CD14-positive monocyte (primary cell): ENCODE results near the gene ITPK1. TPM values are rescaled to one million over a fixed set of nuclear protein-coding genes. Genes with fewer than 3 reads are reported as not detected.

ENCODE experiments used
- DNase-seq, 3 donors: peaks; one replicate each; pipeline ENCODE4 v3.0.0-alpha.2; 2011 to 2022
- H2AFZ ChIP-seq: 2 replicates; pipeline ENCODE4 v1.6.0; 2012; ENCODE audit warnings: mild to moderate bottlenecking, low read depth, low read length, inconsistent platforms; ENCODE audit not compliant: insufficient read depth, poor library complexity, severe bottlenecking
- H3K27ac ChIP-seq, 2 donors: 1 replicate in 1 of 2; 2 replicates in 1 of 2; pipeline ENCODE4 v1.5.1; 2012 to 2013; ENCODE audit warnings: low read length in 2 of 2, control low read depth in 1 of 2, inconsistent platforms in 1 of 2, low read depth in 1 of 2, mild to moderate bottlenecking in 1 of 2
- H3K27me3 ChIP-seq, 2 donors: one replicate each; pipeline versions ENCODE4 v1.6.0 to v1.6.1; 2011 to 2013; ENCODE audit warnings: low read length in 2 of 2; ENCODE audit not compliant: control insufficient read depth in 2 of 2, insufficient read depth in 2 of 2
- H3K36me3 ChIP-seq, 2 donors: replicated peaks in 1 of 2; 1 replicate in 1 of 2; 2 replicates in 1 of 2; pipeline versions ENCODE4 v1.5.1 to v1.6.1; 2012 to 2013; ENCODE audit warnings: low read length in 2 of 2, control low read depth in 1 of 2, inconsistent platforms in 1 of 2, mild to moderate bottlenecking in 1 of 2; ENCODE audit not compliant: insufficient read depth in 2 of 2, control insufficient read depth in 1 of 2
- H3K4me1 ChIP-seq, 2 donors: 1 replicate in 1 of 2; 2 replicates in 1 of 2; pipeline versions ENCODE4 v1.5.1 to v1.6.1; 2012 to 2013; ENCODE audit warnings: low read length in 2 of 2, control low read depth in 1 of 2, inconsistent platforms in 1 of 2, mild to moderate bottlenecking in 1 of 2, moderate library complexity in 1 of 2; ENCODE audit not compliant: insufficient read depth in 2 of 2, control insufficient read depth in 1 of 2
- H3K4me2 ChIP-seq: replicated peaks from 2 replicates; pipeline ENCODE3; 2012; ENCODE audit warnings: low read length, moderate library complexity, mild to moderate bottlenecking; ENCODE audit not compliant: poor library complexity, severe bottlenecking; ENCODE audit errors: extremely low read depth
- H3K4me3 ChIP-seq, 3 experiments: fragments of 200-600 bp in 1 of 3; sonication (generic) in 1 of 3; replicated peaks in 1 of 3; 1 replicate in 2 of 3; 2 replicates in 1 of 3; pipeline ENCODE4 v1.5.1; 2011 to 2013; ENCODE audit warnings: low read length in 3 of 3, mild to moderate bottlenecking in 3 of 3, control low read depth in 2 of 3, low read depth in 2 of 3, inconsistent platforms in 1 of 3, moderate library complexity in 1 of 3
- H3K79me2 ChIP-seq: 2 replicates; pipeline ENCODE4 v1.6.0; 2012; ENCODE audit warnings: mild to moderate bottlenecking, control low read depth, inconsistent platforms, low read length, moderate library complexity; ENCODE audit not compliant: insufficient read depth
- H3K9ac ChIP-seq: 2 replicates; pipeline ENCODE4 v1.6.0; 2017; ENCODE audit warnings: low read length, mild to moderate bottlenecking; ENCODE audit not compliant: insufficient read depth, poor library complexity, severe bottlenecking
- H3K9me3 ChIP-seq, 2 donors: replicated peaks in 1 of 2; 1 replicate in 1 of 2; 2 replicates in 1 of 2; pipeline versions ENCODE4 v1.5.1 to v1.6.1; 2012 to 2013; ENCODE audit warnings: low read length in 2 of 2, control low read depth in 1 of 2; ENCODE audit not compliant: control insufficient read depth in 1 of 2, insufficient read depth in 1 of 2
- H4K20me1 ChIP-seq: 2 replicates; pipeline ENCODE4 v1.6.0; 2012; ENCODE audit warnings: mild to moderate bottlenecking, low read length, control low read depth, moderate library complexity; ENCODE audit not compliant: insufficient read depth
- H3K27ac Mint-ChIP-seq, 7 donors: one replicate each; pipeline ENCODE4 v1.8.0; 2020; ENCODE audit warnings: mild to moderate bottlenecking in 7 of 7, mixed read lengths in 7 of 7, moderate library complexity in 6 of 7, inconsistent platforms in 2 of 7
- H3K27me3 Mint-ChIP-seq, 3 donors: one replicate each; pipeline ENCODE4 v1.8.0; 2021 to 2022; ENCODE audit warnings: low read depth in 3 of 3, mild to moderate bottlenecking in 3 of 3, mixed read lengths in 3 of 3, moderate library complexity in 3 of 3, inconsistent platforms in 1 of 3
- H3K36me3 Mint-ChIP-seq, 2 donors: one replicate each; pipeline ENCODE4 v1.8.0; 2020; ENCODE audit warnings: mixed read lengths in 2 of 2, inconsistent platforms in 1 of 2, mild to moderate bottlenecking in 1 of 2
- H3K4me1 Mint-ChIP-seq: one replicate; pipeline ENCODE4 v1.8.0; 2020; ENCODE audit warnings: mild to moderate bottlenecking, mixed read lengths
- H3K4me3 Mint-ChIP-seq, 2 donors: one replicate each; pipeline ENCODE4 v1.8.0; 2020; ENCODE audit warnings: mild to moderate bottlenecking in 2 of 2, mixed read lengths in 2 of 2, moderate library complexity in 1 of 2
- H3K9me3 Mint-ChIP-seq, 7 donors: one replicate each; pipeline ENCODE4 v1.8.0; 2020 to 2022; ENCODE audit warnings: mixed read lengths in 7 of 7, mild to moderate bottlenecking in 6 of 7, moderate library complexity in 6 of 7, inconsistent platforms in 2 of 7
- WGBS: methylation state at CpG from one replicate; pipeline ENCODE4 v1.1.5; 2013; ENCODE audit warnings: missing lambda C conversion rate; ENCODE audit not compliant: insufficient coverage; 5-methylcytosine and 5-hydroxymethylcytosine counted together
- intact Hi-C, 2 donors: fragments of 100-400 bp; cut with micrococcal nuclease; formaldehyde crosslinking; loops; one replicate each; pipeline versions ENCODE4 v1.15.0 to v1.15.1; 2023
- polyA plus RNA-seq, 3 donors: library from polyadenylated mRNA; depleted of rRNA in 1 of 3; unstranded in 2 of 3; stranded (reverse) in 1 of 3; fragments of 300-500 nt in 2 of 3; fragments of >200 nt in 1 of 3; fragmentation: Illumina TruSeq in 2 of 3; gene quantifications; 1 replicate in 2 of 3; 2 replicates in 1 of 3; pipeline ENCODE4 v1.2.3, GENCODE V29; 2012 to 2021
- TF ChIP-seq, protein P1 (sequence below): fragments of 200-600 bp; IDR thresholded peaks from one replicate; pipeline ENCODE4 v1.8.0; 2022; ENCODE audit warnings: antibody characterized with exemption, mild to moderate bottlenecking

ITPK1 gene
- polyA plus RNA-seq, 3 donors = 57.1 to 144 (median 63.0) TPM

- TF ChIP-seq, protein P1, sequence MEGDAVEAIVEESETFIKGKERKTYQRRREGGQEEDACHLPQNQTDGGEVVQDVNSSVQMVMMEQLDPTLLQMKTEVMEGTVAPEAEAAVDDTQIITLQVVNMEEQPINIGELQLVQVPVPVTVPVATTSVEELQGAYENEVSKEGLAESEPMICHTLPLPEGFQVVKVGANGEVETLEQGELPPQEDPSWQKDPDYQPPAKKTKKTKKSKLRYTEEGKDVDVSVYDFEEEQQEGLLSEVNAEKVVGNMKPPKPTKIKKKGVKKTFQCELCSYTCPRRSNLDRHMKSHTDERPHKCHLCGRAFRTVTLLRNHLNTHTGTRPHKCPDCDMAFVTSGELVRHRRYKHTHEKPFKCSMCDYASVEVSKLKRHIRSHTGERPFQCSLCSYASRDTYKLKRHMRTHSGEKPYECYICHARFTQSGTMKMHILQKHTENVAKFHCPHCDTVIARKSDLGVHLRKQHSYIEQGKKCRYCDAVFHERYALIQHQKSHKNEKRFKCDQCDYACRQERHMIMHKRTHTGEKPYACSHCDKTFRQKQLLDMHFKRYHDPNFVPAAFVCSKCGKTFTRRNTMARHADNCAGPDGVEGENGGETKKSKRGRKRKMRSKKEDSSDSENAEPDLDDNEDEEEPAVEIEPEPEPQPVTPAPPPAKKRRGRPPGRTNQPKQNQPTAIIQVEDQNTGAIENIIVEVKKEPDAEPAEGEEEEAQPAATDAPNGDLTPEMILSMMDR = no peak
- H3K27ac Mint-ChIP-seq = no peak overlapping the region
Observed at GRCh38 chr14:92967346-92967926, 148.3 kb downstream of the ITPK1 start.

GRCh38 chr14:92965281-92965680 is 150.4 kb downstream of the ITPK1 start:
- H3K79me2 ChIP-seq = peaks cover 75% of the 10 kb centered on the region
- intact Hi-C loops = no loop called here
- H3K4me1 Mint-ChIP-seq = peaks cover 10% of the 10 kb centered on the region
- peaks cover 40 to 59% of the 10 kb centered on the region in 2 donors for H3K36me3 Mint-ChIP-seq
- DNase-seq = no peak
- H3K4me1 ChIP-seq = peaks cover 0 to 2% of the 10 kb centered on the region in 2 donors
- no peaks in the 10 kb centered on the region for H3K27me3 ChIP-seq
- no CpG with 5 or more reads among the region's 1 CpG for WGBS
- H3K36me3 ChIP-seq = peaks cover 30 to 39% of the 10 kb centered on the region in 2 donors
- peaks cover 0 to 1% (median 1%) of the 10 kb centered on the region in 3 donors for H3K27me3 Mint-ChIP-seq
- H3K27ac ChIP-seq = peak overlapping the region in 1 of 2 donors; percentile 61
- TF ChIP-seq, protein P1 = no peak
- H3K4me2 ChIP-seq = no peak overlapping the region
- peak overlapping the region in 3 of 7 donors; percentile 1 to 55 (median 34) for H3K27ac Mint-ChIP-seq
- H4K20me1 ChIP-seq = peaks cover 99% of the 10 kb centered on the region
- H3K4me3 ChIP-seq = no peak overlapping the region
- H3K9me3 Mint-ChIP-seq = peaks cover 0 to 6% (median 3%) of the 10 kb centered on the region in 7 donors
- H3K4me3 Mint-ChIP-seq = no peak overlapping the region
- H3K9ac ChIP-seq = no peak overlapping the region
- H3K9me3 ChIP-seq = no peaks in the 10 kb centered on the region
- H2AFZ ChIP-seq = no peak overlapping the region

More at GRCh38 chr14:92967346-92967926, 148.3 kb downstream of the ITPK1 start:
- 100% methylated on average over 1 of the region's 2 CpGs for WGBS
- no peak overlapping the region for H3K4me2 ChIP-seq
- no peak for DNase-seq
- no peaks in the 10 kb centered on the region for H3K9me3 ChIP-seq
- no peak overlapping the region for H3K4me3 ChIP-seq
- H3K4me1 ChIP-seq = peaks cover 0 to 2% of the 10 kb centered on the region in 2 donors
- no peak overlapping the region for H3K9ac ChIP-seq
- peaks cover 8 to 32% of the 10 kb centered on the region in 2 donors for H3K36me3 ChIP-seq
- H3K27ac ChIP-seq = no peak overlapping the region
- Mint-ChIP-seq H3K9me3 (peaks cover 0 to 6% (median 3%) of the 10 kb centered on the region in 7 donors), H3K4me3 (no peak overlapping the region), H3K36me3 (peaks cover 26 to 50% of the 10 kb centered on the region in 2 donors), H3K27me3 (peaks cover 0 to 1% (median 0%) of the 10 kb centered on the region in 3 donors), H3K4me1 (peaks cover 12% of the 10 kb centered on the region)
- intact Hi-C loops = no loop called here
- peaks cover 90% of the 10 kb centered on the region for H3K79me2 ChIP-seq
- no peaks in the 10 kb centered on the region for H3K27me3 ChIP-seq
- H2AFZ ChIP-seq = no peak overlapping the region
- peaks cover 100% of the 10 kb centered on the region for H4K20me1 ChIP-seq
